NCI-H2029 (cell line): ENCODE results near the gene PER3.

Experiments used
- DNase-seq: peaks from one replicate; lab custom pipeline; 2025; lab: John Stamatoyannopoulos, UW

Gene PER3

DNA sequence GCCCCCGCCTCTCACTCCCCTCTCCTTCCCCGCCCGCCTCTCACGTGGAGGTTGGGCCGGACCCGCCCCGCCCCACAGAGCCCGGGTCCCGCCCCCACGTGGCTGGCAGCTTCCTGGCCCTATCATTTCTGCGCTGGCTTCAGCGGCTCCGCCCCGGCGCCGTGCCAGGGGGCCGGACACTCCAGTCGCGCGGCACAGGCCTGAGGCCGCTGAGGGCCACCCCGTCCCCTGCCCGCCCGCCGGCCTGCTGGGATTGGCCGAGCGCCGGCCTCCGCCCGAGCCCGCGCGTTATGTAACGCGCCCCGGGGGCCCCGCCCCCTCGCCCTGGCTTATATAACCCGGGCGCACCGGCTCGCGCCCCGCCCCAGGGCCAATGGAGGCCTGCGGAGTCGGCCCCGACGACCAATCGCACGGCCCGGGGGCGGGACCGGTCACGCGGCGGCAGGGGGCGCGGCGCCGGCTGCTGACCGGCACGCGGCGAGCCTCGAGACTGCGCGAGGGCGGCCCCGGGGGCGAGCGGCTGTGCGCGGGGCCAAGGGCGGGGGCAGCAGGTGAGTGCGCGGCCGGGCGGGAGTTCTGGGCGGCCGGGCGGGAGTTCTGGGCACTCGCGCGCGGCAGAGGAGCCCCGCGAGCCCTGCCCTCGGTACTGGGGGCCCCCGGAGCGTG is at the start of gene PER3:
Gene PER3 (plus strand): TSS at position 466 of the 666 bp plus-strand sequence. CDS start 587 bp downstream, outside the sequence.
- DNase-seq: peak; percentile 89

DNA sequence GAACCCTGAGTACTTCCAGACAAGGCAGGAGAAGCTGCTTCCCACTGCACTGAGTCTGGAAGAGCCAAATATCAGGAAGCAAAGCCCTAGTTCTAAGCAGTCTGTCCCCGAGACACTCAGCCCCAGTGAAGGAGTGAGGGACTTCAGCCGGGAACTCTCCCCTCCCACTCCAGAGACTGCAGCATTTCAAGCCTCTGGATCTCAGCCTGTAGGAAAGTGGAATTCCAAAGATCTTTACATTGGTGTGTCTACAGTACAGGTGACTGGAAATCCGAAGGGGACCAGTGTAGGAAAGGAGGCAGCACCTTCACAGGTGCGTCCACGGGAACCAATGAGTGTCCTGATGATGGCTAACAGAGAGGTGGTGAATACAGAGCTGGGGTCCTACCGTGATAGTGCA is 46.0 kb upstream of the PER3 start:
- DNase-seq: no peak

DNA sequence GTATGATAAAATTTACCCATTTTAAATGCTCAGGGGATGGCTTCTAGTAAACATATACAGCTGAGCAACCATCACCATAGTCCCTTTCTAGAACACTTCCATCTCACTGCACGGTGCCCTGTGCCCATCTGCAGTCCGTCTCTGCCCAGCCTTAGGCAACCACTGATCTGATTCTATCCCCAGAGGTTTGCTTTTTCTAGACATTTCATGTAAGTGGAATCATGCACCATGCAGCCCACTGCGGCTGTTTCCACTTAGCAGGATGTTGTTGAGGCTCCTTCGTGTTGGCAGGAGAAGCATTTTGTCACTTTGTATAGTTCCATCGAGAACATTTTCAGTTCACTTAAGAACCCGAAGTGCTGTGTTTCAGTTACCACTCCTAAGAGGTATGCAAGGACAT is 40.7 kb upstream of the PER3 start:
- no peak for DNase-seq

GRCh38 chr1:7744882-7745281 is 39.2 kb upstream of the PER3 start:
- no peak for DNase-seq

GRCh38 chr1:7745783-7746182 is 38.3 kb upstream of the PER3 start:
- DNase-seq: no peak

DNA sequence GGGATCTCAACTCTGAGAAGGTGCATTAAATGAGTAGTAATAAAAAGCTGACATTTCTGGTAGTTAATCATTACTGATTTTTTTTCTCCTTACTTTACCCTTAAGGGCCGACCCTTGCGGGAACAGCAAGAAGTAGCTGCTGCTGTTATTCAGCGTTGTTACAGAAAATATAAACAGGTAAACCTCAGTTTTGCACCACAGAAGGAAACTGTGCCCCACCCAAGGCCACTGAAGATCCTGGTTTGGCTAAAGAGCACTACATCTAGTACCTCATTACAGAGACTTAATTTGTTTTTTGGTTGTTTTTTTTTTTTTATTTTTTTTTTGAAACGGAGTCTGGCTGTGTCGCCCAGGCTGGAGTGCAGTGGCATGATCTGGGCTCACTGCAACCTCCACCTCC is 36.5 kb upstream of the PER3 start:
- DNase-seq: no peak

- no peak for DNase-seq
Measured at GRCh38 chr1:7749126-7749525, 35.0 kb upstream of the PER3 start.

DNA sequence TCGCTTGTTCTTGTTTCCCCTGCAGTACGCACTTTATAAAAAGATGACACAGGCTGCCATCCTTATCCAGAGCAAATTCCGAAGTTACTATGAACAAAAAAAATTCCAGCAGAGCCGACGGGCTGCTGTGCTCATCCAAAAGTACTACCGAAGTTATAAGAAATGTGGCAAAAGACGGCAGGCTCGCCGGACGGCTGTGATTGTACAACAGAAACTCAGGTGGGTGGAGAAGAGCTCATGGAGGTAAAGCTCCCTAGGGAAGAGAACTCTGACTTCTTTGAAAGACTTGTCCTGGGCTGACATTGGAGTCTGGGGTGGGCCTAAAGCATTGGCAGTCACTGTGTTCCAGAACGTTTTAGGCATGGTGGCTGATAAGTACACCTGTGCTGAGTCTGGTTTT is 32.9 kb upstream of the PER3 start:
- no peak for DNase-seq

DNA sequence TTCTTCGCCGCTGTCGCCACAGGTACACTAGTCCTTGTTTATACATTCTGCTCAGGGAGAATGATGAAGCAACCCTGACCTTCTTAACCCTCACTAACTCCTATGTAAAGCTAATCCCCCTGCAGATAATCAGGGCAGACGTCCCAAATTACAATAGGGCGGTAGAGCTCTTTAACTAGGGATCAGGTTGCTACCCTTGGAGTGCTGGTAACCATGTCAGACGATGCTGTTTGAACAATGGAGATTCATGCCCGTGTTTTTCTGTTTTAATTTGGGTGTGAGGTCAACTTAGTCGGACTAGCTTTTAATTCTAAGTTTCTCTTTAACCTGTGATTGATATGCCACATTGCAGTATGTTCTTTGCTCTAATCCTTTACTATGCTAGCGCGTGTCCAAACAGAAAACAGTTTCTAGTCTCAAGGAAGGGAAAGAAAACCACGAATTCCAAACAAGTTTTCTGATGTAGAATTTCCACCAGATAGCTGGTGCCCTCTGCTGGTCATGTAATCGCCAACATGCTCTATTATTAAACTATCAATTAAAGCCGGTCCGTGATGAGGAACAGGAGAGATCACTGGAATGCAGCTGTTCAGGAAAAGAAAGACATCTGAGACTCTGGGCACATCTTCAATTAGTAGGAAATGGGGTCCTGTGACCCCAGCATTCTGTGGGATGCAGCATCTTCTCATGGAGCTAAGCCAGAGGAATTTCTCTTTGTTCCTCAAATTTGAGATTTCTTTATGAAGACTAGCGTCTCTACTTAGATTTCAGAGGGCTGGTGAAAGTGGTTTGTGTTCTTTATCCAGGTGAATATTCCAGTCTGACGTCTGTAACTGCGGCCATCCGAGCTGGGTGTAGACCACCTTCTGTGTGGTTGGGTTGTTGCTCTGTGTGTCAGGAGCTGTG is 31.3 kb upstream of the PER3 start:
- DNase-seq: peak; percentile 55

DNA sequence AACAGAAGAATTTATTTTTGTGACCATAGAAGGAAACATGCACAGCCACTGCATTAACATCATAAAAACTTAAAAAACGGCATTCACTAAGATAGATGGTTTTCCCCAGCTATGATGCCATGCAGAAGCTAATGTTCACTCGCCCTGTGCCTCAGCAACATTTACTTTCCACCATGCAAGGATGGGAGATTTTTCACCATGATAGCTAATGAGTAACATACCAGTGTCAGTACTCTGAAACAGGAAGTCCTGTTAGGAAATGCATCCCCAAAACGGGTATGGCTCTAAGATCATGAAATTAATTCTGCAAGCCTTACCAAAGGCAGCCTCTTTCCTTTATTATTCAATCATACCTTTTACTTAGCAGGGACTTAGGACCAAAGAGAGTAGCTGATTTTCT is 30.4 kb upstream of the PER3 start:
- no peak for DNase-seq

DNA sequence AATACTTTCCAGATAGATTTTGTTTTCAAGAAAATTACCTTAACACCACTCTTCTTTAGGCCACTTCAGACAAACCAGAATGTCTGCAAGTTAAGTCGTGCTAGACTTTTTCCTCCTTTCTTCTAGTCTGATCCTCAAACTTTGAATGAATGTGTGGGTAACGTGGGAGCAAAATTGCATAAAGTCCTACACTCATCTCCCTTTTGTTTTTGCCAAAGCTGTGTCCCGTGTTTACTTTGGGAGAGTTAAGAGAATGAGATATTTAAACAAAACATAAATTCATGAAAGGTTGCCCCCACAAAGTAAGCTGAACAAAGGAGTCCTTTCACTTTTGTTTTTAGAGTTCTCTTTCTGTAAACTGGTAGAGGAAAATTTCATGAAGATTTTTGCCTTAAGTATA is 29.9 kb upstream of the PER3 start:
- no peak for DNase-seq

DNA sequence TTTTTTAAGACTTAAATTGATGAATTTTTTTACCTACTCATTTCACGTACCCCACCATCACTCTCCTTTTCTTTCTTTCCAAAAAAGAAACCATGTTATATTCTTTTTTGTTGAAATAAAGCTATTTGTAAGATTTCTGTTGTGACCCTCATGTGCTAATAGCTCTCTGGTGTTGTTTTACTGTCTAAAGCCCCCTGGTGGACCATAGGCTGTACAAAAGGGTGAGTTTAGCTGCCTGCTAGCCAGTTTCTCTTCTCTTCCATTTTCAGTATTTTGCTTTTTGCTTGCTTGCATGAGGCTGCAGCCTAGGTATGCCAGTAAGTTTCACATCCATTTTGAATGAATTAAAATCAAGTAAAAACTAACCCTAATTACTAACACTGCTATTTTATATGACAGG is 28.6 kb upstream of the PER3 start:
- no peak for DNase-seq

- DNase-seq: no peak
Measured at GRCh38 chr1:7760245-7760644, 23.8 kb upstream of the PER3 start.

GRCh38 chr1:7761103-7761502 is 23.0 kb upstream of the PER3 start:
- no peak for DNase-seq

- DNase-seq: no peak
Measured at GRCh38 chr1:7767176-7767575, 16.9 kb upstream of the PER3 start.

- DNase-seq: no peak
Measured at GRCh38 chr1:7768583-7768982, 15.5 kb upstream of the PER3 start.

GRCh38 chr1:7769673-7770412 is 14.2 kb upstream of the PER3 start:
- no peak for DNase-seq

GRCh38 chr1:7770669-7770996 is 13.5 kb upstream of the PER3 start:
- no peak for DNase-seq

DNA sequence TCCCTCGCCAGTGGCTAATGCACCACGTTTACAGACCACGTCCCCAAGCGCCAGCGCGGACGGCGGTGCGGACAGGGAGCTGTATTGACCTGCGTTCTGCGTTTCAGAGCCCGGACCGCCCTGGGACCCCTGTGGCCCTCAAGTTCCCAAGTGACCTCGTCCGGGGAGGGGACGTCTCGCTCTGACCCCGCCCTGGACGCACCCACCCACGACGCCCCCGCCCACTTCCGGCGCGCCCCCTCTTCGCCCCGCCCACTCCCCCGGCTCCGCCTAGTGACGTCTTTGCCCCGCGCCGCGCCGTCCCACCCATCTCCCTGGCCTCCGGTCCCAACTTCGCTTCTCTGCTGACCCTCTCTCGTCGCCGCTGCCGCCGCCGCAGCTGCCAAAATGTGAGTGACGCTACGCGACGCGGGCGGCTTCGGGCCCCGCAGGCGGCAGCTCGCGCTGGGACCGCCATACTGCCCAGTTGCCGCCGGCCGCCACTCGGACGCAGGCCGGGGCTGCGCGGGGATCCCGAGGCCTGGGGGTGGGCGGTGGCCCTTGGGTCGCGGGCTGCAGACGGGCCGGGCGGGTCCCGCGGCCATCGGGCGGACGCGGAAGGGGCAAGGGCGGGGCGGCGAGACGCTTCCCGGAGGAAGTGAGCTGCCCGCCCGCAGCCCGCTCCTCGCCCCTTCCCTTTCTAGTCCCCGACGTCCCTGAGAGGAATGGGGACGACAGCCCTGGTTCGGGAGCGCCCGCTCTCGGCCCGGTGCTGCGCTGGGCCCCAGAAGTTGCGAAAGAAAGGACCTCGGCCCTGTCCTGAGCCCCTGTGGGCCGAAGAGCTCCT is 12.9 kb upstream of the PER3 start, which contains the start of gene VAMP3:
Gene VAMP3 (plus strand): TSS at position 300 of the 826 bp plus-strand sequence. CDS start 88 bp downstream, at position 388.
- DNase-seq: peak; percentile 35

DNA sequence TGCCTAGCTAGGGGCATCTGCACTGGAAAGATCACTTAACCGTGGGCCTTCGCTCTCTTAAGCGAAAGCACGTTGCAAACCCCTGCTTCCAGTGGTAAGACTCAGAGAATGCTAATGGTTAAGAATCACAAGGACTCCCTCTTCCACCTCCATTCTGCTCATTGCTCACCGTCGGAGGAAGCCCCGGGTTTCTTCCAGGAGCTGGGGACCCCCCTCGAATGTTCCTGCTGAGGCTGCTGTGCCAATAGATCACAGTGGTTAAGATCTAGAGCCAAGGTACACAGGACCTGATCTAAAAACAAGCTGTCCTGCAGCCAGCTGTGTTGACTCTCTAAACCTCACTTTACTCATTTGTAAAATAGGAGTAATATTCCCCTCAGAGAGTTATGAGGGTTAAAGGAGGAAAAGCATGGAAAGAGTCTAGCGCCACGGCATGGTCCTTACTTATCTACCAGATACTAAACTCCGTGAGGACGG is 12.2 kb upstream of the PER3 start:
- no peak for DNase-seq

GRCh38 chr1:7777591-7777990 is 6.5 kb upstream of the PER3 start:
- no peak for DNase-seq

DNA sequence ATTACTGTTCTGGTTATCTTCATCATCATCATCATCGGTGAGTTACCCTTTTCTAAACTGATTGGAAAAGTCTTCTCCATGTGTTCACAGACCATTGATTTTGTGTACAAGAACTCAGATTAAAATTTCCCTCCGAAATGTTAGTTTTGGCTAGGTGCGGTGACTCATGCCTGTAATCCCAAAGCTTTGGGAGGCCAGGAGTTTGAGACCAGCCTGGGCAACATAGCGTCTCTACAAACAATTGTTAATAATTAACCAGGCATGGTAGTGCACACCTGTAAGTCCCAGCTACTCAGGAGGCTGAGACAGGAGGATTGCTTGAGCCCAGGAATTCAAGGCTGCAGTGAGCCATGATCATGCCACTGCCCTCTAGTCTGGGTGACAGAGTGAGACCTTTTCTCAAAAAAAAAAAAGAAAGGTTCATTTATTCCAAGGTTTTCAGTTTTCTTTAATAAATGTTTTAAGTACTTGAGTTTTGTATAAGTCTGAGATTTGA is 5.9 kb upstream of the PER3 start:
- no peak for DNase-seq
